WI38 (cell line): Measurements from ENCODE around the gene CD6.

Experiments used
- H3K4me3 ChIP-seq: 2 replicates; pipeline ENCODE4 v1.5.1; 2011; ENCODE audit warnings: low read depth, mild to moderate bottlenecking, control low read depth, low read length
- TF ChIP-seq, protein P1 (sequence below): IDR thresholded peaks from 2 replicates; pipeline ENCODE4 v1.5.1; 2012; ENCODE audit warnings: low read depth, mild to moderate bottlenecking, control low read depth, low read length

Gene CD6

DNA sequence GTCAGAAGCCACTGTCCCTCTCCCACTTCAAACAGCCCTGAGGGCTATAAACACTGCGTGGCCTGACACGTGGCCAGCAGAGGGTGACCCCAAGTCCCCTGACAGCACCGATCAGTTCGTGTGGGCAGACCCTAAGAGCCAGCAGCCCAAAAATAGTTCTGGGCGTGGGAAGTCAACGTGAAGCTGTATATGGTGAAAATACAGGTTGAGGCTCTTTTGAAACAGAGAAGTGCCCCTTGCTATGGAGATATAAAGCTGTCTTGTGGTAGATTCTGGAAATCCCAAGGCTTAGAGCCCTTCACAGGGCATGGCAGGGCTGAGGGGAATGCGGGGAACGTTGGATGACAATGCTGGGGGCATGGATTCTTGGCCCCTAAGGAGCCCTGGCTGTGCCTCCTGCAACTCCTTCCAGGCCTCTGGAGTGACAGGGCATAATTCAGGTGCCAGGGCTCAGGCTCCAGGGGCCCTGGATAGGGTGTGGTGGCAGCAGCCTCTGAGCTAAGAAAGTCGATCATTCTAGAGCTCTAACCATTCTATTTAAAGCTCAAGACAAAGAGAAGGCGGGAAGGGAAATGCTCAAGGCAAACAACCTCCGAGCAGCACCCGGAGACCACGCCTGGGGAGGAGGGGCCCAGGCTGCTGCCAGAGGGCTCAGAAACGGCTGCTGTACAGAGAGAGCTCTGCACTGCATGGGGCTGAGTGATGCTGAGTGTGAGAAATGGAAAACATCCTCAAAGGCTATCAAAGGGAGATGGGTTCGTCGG lies 70.5 kb downstream of the CD6 start:
- H3K4me3 ChIP-seq = no peak overlapping the region
- TF ChIP-seq, protein P1, sequence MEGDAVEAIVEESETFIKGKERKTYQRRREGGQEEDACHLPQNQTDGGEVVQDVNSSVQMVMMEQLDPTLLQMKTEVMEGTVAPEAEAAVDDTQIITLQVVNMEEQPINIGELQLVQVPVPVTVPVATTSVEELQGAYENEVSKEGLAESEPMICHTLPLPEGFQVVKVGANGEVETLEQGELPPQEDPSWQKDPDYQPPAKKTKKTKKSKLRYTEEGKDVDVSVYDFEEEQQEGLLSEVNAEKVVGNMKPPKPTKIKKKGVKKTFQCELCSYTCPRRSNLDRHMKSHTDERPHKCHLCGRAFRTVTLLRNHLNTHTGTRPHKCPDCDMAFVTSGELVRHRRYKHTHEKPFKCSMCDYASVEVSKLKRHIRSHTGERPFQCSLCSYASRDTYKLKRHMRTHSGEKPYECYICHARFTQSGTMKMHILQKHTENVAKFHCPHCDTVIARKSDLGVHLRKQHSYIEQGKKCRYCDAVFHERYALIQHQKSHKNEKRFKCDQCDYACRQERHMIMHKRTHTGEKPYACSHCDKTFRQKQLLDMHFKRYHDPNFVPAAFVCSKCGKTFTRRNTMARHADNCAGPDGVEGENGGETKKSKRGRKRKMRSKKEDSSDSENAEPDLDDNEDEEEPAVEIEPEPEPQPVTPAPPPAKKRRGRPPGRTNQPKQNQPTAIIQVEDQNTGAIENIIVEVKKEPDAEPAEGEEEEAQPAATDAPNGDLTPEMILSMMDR = no peak

DNA sequence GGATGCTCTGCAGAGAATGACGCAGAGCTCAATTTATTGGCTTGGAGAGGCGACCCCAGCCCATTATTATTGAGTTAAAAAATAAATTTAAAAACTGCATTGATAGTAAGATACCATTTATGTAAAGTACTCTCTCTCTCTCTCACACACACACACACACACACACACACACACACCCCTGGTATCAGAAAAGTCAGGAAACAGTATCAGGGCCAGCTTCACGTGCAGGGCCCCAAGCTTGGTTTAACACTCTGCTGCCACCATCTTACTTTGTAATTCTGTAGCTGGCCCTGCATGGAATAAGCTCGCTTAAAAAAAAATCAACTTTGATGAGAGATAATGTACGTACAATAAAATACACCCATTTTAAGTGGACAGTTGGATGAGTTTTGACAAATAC lies 71.1 kb downstream of the CD6 start:
- TF ChIP-seq, protein P1 = no peak
- no peak overlapping the region for H3K4me3 ChIP-seq

DNA sequence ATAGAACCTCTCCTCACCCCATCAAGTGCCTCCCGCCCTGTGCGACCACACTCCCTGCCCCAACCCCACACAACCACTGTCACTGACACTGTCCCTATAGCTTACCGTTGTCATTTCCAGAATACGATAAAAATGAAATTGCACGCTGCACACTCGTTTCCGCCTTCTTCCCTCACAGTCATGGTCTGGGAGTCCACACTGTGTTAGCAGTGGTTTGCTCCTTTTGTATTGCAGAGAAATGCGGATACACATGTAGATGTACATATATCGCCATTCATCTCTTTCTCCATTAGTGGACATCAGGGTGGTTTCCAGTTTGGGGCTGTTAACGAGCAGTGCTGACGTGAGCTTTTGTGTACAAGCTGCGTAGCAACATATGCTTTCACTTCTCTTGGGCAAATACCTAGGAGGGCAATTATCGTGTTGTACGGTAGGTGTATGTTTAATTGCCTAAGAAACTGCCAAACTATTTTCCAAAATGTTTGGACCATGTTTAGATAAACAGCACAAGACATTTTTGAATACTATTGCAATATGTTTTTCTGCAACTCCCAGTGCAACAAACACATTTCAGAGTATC lies 71.6 kb downstream of the CD6 start:
- TF ChIP-seq, protein P1 = no peak
- no peak overlapping the region for H3K4me3 ChIP-seq

DNA sequence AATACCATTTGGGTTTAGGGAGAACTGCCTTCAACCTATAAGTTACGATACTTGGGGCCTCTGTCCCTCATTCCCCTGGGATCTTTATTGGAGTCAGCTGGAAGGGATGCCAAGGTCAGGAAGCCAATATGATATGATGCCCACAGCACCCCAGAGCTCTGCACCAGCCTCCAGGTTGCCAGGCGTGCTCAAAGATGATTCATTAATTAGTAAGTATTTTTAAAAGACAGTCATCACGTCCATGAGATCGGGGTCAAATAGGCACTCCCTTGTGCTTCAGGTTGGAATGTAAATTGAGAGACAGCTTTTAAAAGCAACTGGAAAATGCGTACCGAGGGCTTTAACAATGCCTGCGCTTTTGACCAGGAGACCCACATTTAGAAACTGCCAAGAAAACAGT lies 73.8 kb downstream of the CD6 start:
- H3K4me3 ChIP-seq = no peak overlapping the region
- TF ChIP-seq, protein P1 = no peak

DNA sequence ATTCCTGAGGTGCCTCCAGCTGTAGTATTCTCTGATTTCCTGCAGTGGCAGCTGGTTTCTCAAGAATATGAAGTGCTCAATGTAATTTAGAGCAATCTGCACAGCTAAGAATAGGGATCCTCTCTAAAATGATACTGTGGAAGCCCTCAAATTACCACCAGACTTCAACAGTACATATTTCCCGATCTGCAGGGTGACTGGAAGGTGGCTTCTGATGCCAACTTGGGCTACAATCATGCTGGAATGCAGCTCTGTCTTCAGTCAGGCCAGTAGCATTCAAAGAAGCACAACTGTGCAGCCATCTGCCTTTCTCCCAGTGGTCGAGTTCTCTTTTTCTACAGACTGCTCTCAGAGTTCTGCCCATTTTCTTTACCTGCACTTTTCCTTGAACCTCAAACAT lies 75.4 kb downstream of the CD6 start:
- TF ChIP-seq, protein P1 = no peak
- H3K4me3 ChIP-seq = no peak overlapping the region

DNA sequence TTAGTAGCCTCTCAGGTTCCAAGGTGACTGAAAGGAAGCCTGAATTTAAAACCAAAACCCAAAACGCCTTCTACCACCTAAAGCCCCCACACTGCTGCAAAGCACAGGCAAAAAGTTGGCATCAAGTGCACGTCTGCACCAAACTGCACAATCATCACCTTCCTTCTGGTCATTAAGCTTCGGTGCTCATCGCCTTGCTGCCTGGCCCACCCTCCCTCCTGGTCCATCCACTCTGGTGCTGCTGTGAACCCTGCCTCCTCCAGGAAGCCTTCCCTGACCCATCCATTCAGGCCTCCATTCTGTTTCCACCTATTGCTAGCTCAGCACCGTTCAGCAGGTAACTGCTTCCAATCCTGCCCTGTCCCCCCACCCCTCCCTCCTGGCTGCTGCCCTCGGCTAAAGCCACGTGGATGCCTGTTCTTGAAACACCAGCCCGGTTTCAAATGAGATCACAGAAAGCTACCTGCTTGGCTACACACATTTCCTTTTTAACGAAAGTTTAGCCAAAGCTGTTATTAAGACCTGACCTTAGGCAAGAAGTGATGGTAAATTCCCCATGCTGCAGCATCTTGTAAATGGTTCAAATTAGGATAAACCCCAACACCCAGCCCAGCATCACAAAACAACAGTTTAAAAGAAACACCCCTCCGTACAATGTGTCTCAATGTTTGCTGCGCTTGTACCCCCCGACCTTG lies 77.0 kb downstream of the CD6 start:
- TF ChIP-seq, protein P1 = no peak

DNA sequence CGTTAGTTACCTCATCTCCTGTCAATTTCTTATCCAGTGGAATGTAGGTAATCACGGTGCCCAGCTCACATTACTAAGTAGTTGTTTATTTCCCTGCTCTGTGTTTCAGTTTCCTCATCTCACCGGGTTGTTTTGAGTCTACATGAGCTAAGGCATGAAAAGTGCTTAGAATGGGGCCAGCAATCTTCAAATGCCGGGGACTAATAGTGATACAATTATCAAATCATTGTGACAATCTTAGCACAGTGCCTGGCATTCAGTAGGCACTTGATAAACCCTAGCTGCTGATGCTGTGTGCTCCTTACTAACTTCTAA lies 77.5 kb downstream of the CD6 start:
- TF ChIP-seq, protein P1 = no peak
- H3K4me3 ChIP-seq = no peak overlapping the region

More for the DNA sequence above, 77.0 kb downstream of the CD6 start:
- H3K4me3 ChIP-seq = no peak overlapping the region
